ENCODE data around the gene CARHSP1. TPM values are rescaled to one million over a fixed set of nuclear protein-coding genes. Genes with fewer than 3 reads are reported as not detected.
A peak's percentile ranks its signal among the peaks of the same experiment; 100 is the strongest.

The CARHSP1 gene
- total RNA-seq, 5 donors from 2014 or later (not counting 1 experiment from before 2014, with no cell fraction given), result 32.9 to 44.3 (median 41.8) TPM

- WGBS (ENCODE audit: insufficient coverage), result 96% methylated on average over 19 of the region's 23 CpGs
- peaks cover 16 to 34% of the 10 kb centered on the region in 2 donors for H3K36me3 ChIP-seq (ENCODE audit: control insufficient read depth in 2 of 2, extremely low read depth in 1 of 2, insufficient read depth in 1 of 2, low read length in 1 of 2)
- peaks cover 0 to 22% of the 10 kb centered on the region in 2 experiments for H3K27me3 ChIP-seq (replicated peaks in 1 of 2; ENCODE audit: control insufficient read depth in 2 of 2, extremely low read depth in 1 of 2, insufficient read depth in 2 of 2, low read length in 1 of 2)
- H3K27ac Mint-ChIP-seq, result no peak overlapping the region
- peaks cover 31% of the 10 kb centered on the region for H3K36me3 Mint-ChIP-seq
- DNase-seq (no peak), ATAC-seq (replicated peaks in 1 of 4) (no peak)
- H3K27ac ChIP-seq (ENCODE audit: low read length), result no peak overlapping the region
- no peaks in the 10 kb centered on the region for H3K9me3 ChIP-seq
- H3K4me1 Mint-ChIP-seq, result peaks cover 19 to 29% (median 20%) of the 10 kb centered on the region in 3 donors
- H3K4me3 Mint-ChIP-seq, result no peak overlapping the region
- peaks cover 0 to 32% of the 10 kb centered on the region in 2 experiments for H3K4me1 ChIP-seq (ENCODE audit: control insufficient read depth in 1 of 2, extremely low read depth in 1 of 2, insufficient read depth in 2 of 2, low read length in 2 of 2)
- ChIA-PET CTCF (no interaction called here), POLR2A (no interaction called here)
- H3K9me3 Mint-ChIP-seq, result no peaks in the 10 kb centered on the region
- no peak overlapping the region for H3K4me3 ChIP-seq (ENCODE audit: control insufficient read depth in 1 of 2, extremely low read depth in 1 of 2, low read length in 1 of 2)
- H3K27me3 Mint-ChIP-seq, result peaks cover 6 to 10% of the 10 kb centered on the region in 2 donors
These were observed 20.4 kb upstream of the CARHSP1 start for GRCh38 chr16:8888951-8889892.

- Histone ChIP-seq H3K4me1 (ENCODE audit: control insufficient read depth in 1 of 2, extremely low read depth in 1 of 2, insufficient read depth in 2 of 2, low read length in 2 of 2) (peaks cover 0 to 32% of the 10 kb centered on the region in 2 experiments), H3K27me3 (replicated peaks in 1 of 2; ENCODE audit: control insufficient read depth in 2 of 2, extremely low read depth in 1 of 2, insufficient read depth in 2 of 2, low read length in 1 of 2) (peaks cover 0 to 33% of the 10 kb centered on the region in 2 experiments), H3K4me3 (ENCODE audit: control insufficient read depth in 1 of 2, extremely low read depth in 1 of 2, low read length in 1 of 2) (no peak overlapping the region), H3K36me3 (ENCODE audit: control insufficient read depth in 2 of 2, extremely low read depth in 1 of 2, insufficient read depth in 1 of 2, low read length in 1 of 2) (peaks cover 13 to 23% of the 10 kb centered on the region in 2 donors), H3K27ac (ENCODE audit: low read length) (no peak overlapping the region), H3K9me3 (no peaks in the 10 kb centered on the region)
- POLR2A ChIA-PET, result no interaction called here
- peaks cover 19 to 26% (median 20%) of the 10 kb centered on the region in 3 donors for H3K4me1 Mint-ChIP-seq
- H3K36me3 Mint-ChIP-seq, result peaks cover 23% of the 10 kb centered on the region
- no peaks in the 10 kb centered on the region for H3K9me3 Mint-ChIP-seq
- H3K27ac Mint-ChIP-seq, result peak overlapping the region in 1 of 2 donors; percentile 58
- no peak for DNase-seq
- 92% methylated on average over 16 of the region's 16 CpGs for WGBS (ENCODE audit: insufficient coverage)
- ATAC-seq (replicated peaks in 1 of 4), result no peak
- H3K4me3 Mint-ChIP-seq, result no peak overlapping the region
- CTCF ChIA-PET, result no interaction called here
- peaks cover 6 to 12% of the 10 kb centered on the region in 2 donors for H3K27me3 Mint-ChIP-seq
These were observed 19.2 kb upstream of the CARHSP1 start for GRCh38 chr16:8887952-8888560.

GRCh38 chr16:8887431-8887765, 18.6 kb upstream of the CARHSP1 start:
- Histone ChIP-seq H3K27ac (ENCODE audit: low read length) (no peak overlapping the region), H3K4me3 (ENCODE audit: control insufficient read depth in 1 of 2, extremely low read depth in 1 of 2, low read length in 1 of 2) (no peak overlapping the region), H3K4me1 (ENCODE audit: control insufficient read depth in 1 of 2, extremely low read depth in 1 of 2, insufficient read depth in 2 of 2, low read length in 2 of 2) (peaks cover 0 to 30% of the 10 kb centered on the region in 2 experiments), H3K36me3 (ENCODE audit: control insufficient read depth in 2 of 2, extremely low read depth in 1 of 2, insufficient read depth in 1 of 2, low read length in 1 of 2) (peaks cover 13 to 16% of the 10 kb centered on the region in 2 donors), H3K9me3 (no peaks in the 10 kb centered on the region), H3K27me3 (replicated peaks in 1 of 2; ENCODE audit: control insufficient read depth in 2 of 2, extremely low read depth in 1 of 2, insufficient read depth in 2 of 2, low read length in 1 of 2) (peaks cover 0 to 37% of the 10 kb centered on the region in 2 experiments)
- no peak for DNase-seq
- 83% methylated on average over 6 of the region's 6 CpGs for WGBS (ENCODE audit: insufficient coverage)
- Mint-ChIP-seq H3K36me3 (peaks cover 19% of the 10 kb centered on the region), H3K4me3 (no peak overlapping the region), H3K27ac (peak overlapping the region in 1 of 2 donors; percentile 29), H3K9me3 (no peaks in the 10 kb centered on the region), H3K4me1 (peaks cover 19 to 22% (median 20%) of the 10 kb centered on the region in 3 donors), H3K27me3 (peaks cover 6 to 12% of the 10 kb centered on the region in 2 donors)
- ChIA-PET CTCF (no interaction called here), POLR2A (no interaction called here)
- no peak for ATAC-seq (replicated peaks in 1 of 4)

GRCh38 chr16:8886593-8887430, 18.0 kb upstream of the CARHSP1 start:
- Histone ChIP-seq H3K4me1 (ENCODE audit: control insufficient read depth in 1 of 2, extremely low read depth in 1 of 2, insufficient read depth in 2 of 2, low read length in 2 of 2) (peaks cover 0 to 24% of the 10 kb centered on the region in 2 experiments), H3K27ac (ENCODE audit: low read length) (no peak overlapping the region), H3K9me3 (no peaks in the 10 kb centered on the region), H3K4me3 (ENCODE audit: control insufficient read depth in 1 of 2, extremely low read depth in 1 of 2, low read length in 1 of 2) (no peak overlapping the region), H3K36me3 (ENCODE audit: control insufficient read depth in 2 of 2, extremely low read depth in 1 of 2, insufficient read depth in 1 of 2, low read length in 1 of 2) (peaks cover 10 to 11% of the 10 kb centered on the region in 2 donors), H3K27me3 (replicated peaks in 1 of 2; ENCODE audit: control insufficient read depth in 2 of 2, extremely low read depth in 1 of 2, insufficient read depth in 2 of 2, low read length in 1 of 2) (peaks cover 0 to 37% of the 10 kb centered on the region in 2 experiments)
- H3K4me1 Mint-ChIP-seq, result peaks cover 15 to 18% (median 16%) of the 10 kb centered on the region in 3 donors
- 81% methylated on average over 18 of the region's 19 CpGs for WGBS (ENCODE audit: insufficient coverage)
- H3K27me3 Mint-ChIP-seq, result peaks cover 6 to 12% of the 10 kb centered on the region in 2 donors
- ChIA-PET POLR2A (no interaction called here), CTCF (interaction anchor here in 1 of 2 donors (0.8 kb wide), 1 partner anchor 14 kb away, joined by 3 read pairs; no protein-coding TSS in a partner anchor)
- H3K36me3 Mint-ChIP-seq, result peaks cover 14% of the 10 kb centered on the region
- peak overlapping the region in 1 of 2 donors; percentile 29 for H3K27ac Mint-ChIP-seq
- no peak overlapping the region for H3K4me3 Mint-ChIP-seq
- DNase-seq (no peak), ATAC-seq (replicated peaks in 1 of 4) (no peak)
- no peaks in the 10 kb centered on the region for H3K9me3 Mint-ChIP-seq

- WGBS (ENCODE audit: insufficient coverage), result 31% methylated on average over 14 of the region's 20 CpGs
- ChIA-PET CTCF (interaction anchor here in 1 of 2 donors (0.8 kb wide), 1 partner anchor 13 kb away, joined by 3 read pairs; no protein-coding TSS in a partner anchor), POLR2A (no interaction called here)
- Histone ChIP-seq H3K9me3 (no peaks in the 10 kb centered on the region), H3K27me3 (replicated peaks in 1 of 2; ENCODE audit: control insufficient read depth in 2 of 2, extremely low read depth in 1 of 2, insufficient read depth in 2 of 2, low read length in 1 of 2) (peaks cover 0 to 37% of the 10 kb centered on the region in 2 experiments), H3K36me3 (ENCODE audit: control insufficient read depth in 2 of 2, extremely low read depth in 1 of 2, insufficient read depth in 1 of 2, low read length in 1 of 2) (peaks cover 3 to 4% of the 10 kb centered on the region in 2 donors), H3K4me1 (ENCODE audit: control insufficient read depth in 1 of 2, extremely low read depth in 1 of 2, insufficient read depth in 2 of 2, low read length in 2 of 2) (peaks cover 0 to 15% of the 10 kb centered on the region in 2 experiments), H3K27ac (ENCODE audit: low read length) (no peak overlapping the region), H3K4me3 (ENCODE audit: control insufficient read depth in 1 of 2, extremely low read depth in 1 of 2, low read length in 1 of 2) (no peak overlapping the region)
- H3K27ac Mint-ChIP-seq, result peak overlapping the region in 1 of 2 donors; percentile 59
- no peak overlapping the region for H3K4me3 Mint-ChIP-seq
- DNase-seq (no peak), ATAC-seq (replicated peaks in 1 of 4) (peak in 3 of 4 experiments; percentile 14 to 43 (median 17))
- H3K9me3 Mint-ChIP-seq, result no peaks in the 10 kb centered on the region
- H3K4me1 Mint-ChIP-seq, result peaks cover 9 to 11% (median 11%) of the 10 kb centered on the region in 3 donors
- peaks cover 5% of the 10 kb centered on the region for H3K36me3 Mint-ChIP-seq
- peaks cover 6 to 12% of the 10 kb centered on the region in 2 donors for H3K27me3 Mint-ChIP-seq
These were observed 17.1 kb upstream of the CARHSP1 start for GRCh38 chr16:8885674-8886592.
